Activated CD4-positive, alpha-beta T cell treated with anti-CD3 and anti-CD28 coated beads, Interleukin-2, amount 50 U/mL, for 1 hour (primary cell): ENCODE measurements around the gene EIF4G1.

ENCODE experiments used
- DNase-seq: peaks from one replicate; pipeline ENCODE4 v3.0.0-alpha.2; 2020

EIF4G1 gene

GRCh38 chr3:184352149-184352785 lies 37.9 kb downstream of the EIF4G1 start:
- no peak for DNase-seq

- no peak for DNase-seq
Measured at GRCh38 chr3:184352897-184353545, 38.6 kb downstream of the EIF4G1 start.

GRCh38 chr3:184353546-184353941 lies 39.1 kb downstream of the EIF4G1 start:
- no peak for DNase-seq

GRCh38 chr3:184354121-184354728 lies 39.8 kb downstream of the EIF4G1 start:
- DNase-seq, result peak; percentile 68

- DNase-seq, result no peak
Measured at GRCh38 chr3:184354754-184355153, 40.3 kb downstream of the EIF4G1 start.

GRCh38 chr3:184355261-184356040 lies 41.0 kb downstream of the EIF4G1 start:
- no peak for DNase-seq

- DNase-seq, result no peak
Measured at GRCh38 chr3:184357248-184358123, 43.1 kb downstream of the EIF4G1 start.

GRCh38 chr3:184358124-184358767 lies 43.8 kb downstream of the EIF4G1 start:
- DNase-seq, result no peak

GRCh38 chr3:184358921-184359350 lies 44.5 kb downstream of the EIF4G1 start:
- no peak for DNase-seq

GRCh38 chr3:184359610-184360009 lies 45.2 kb downstream of the EIF4G1 start:
- DNase-seq, result no peak

GRCh38 chr3:184360070-184360928 lies 45.9 kb downstream of the EIF4G1 start:
- no peak for DNase-seq

GRCh38 chr3:184360929-184361531 lies 46.6 kb downstream of the EIF4G1 start:
- no peak for DNase-seq

- peak; percentile 20 for DNase-seq
Measured at GRCh38 chr3:184361532-184361931, 47.1 kb downstream of the EIF4G1 start, which contains the start of the genes CLCN2 and POLR2H. TSS of gene CLCN2 (minus strand) at chr3:184361605. CDS start at chr3:184361479, 126 bp downstream. TSS of gene POLR2H (plus strand) at chr3:184361710. CDS start at chr3:184363493, 1,783 bp downstream.

- DNase-seq, result peak; percentile 24
Measured at GRCh38 chr3:184361932-184362667, 47.7 kb downstream of the EIF4G1 start.

- DNase-seq, result peak; percentile 88
Measured at GRCh38 chr3:184362668-184363546, 48.5 kb downstream of the EIF4G1 start.

GRCh38 chr3:184366619-184367289 lies 52.3 kb downstream of the EIF4G1 start:
- no peak for DNase-seq

GRCh38 chr3:184368116-184368515 lies 53.7 kb downstream of the EIF4G1 start:
- DNase-seq, result no peak
